AG04450 (cell line): Measurements from ENCODE around the gene SLC8B1. TPM values are rescaled to one million over a fixed set of nuclear protein-coding genes. Genes with fewer than 3 reads are reported as not detected.

Experiments used
- CTCF ChIA-PET: fragments of 300-600, 350-600 bp; formaldehyde crosslinking; extraction: SDS; loops from one replicate; lab custom pipeline; 2022; ENCODE audit warnings: antibody characterized with exemption, inconsistent platforms; lab: Charles Lee
- POLR2A ChIA-PET: fragments of 350-600 bp; formaldehyde crosslinking; extraction: SDS; loops from one replicate; lab custom pipeline; 2021; ENCODE audit warnings: antibody characterized with exemption, inconsistent platforms; lab: Yijun Ruan, JAX
- DNase-seq: peaks from one replicate; pipeline ENCODE4 v3.0.0-alpha.2; 2011; ENCODE audit warnings: low read depth, low spot score
- H3K27ac ChIP-seq: one replicate; pipeline ENCODE4 v1.5.1; 2012; ENCODE audit warnings: low read depth, low read length, control low read depth
- H3K27me3 ChIP-seq: one replicate; pipeline ENCODE4 v1.6.0; 2012; ENCODE audit warnings: low read length; ENCODE audit not compliant: control insufficient read depth, insufficient read depth
- H3K4me3 ChIP-seq: 2 replicates; pipeline ENCODE4 v1.5.1; 2011; ENCODE audit warnings: mild to moderate bottlenecking, low read depth, low read length, control low read depth
- H3K9me3 ChIP-seq: 2 replicates; pipeline ENCODE4 v1.5.1; 2012; ENCODE audit warnings: low read length; ENCODE audit not compliant: control insufficient read depth, insufficient read depth
- CTCF ChIP-seq: IDR thresholded peaks from 2 replicates; pipeline ENCODE4 v1.5.1; 2011; ENCODE audit warnings: low read depth, low read length, control low read depth, inconsistent platforms
- polyA plus RNA-seq: library from polyadenylated mRNA; depleted of rRNA; stranded (reverse); fragments of >200 nt; gene quantifications from 2 replicates; pipeline ENCODE4 v1.2.3, GENCODE V29; 2011

SLC8B1 gene
- polyA plus RNA-seq, 1 experiment = 12.1 TPM

- no peak for TF ChIP-seq CTCF
- no peak overlapping the region for H3K27ac ChIP-seq
- ChIA-PET POLR2A (no interaction called here), CTCF (no interaction called here)
- H3K9me3 ChIP-seq = no peaks in the 10 kb centered on the region
- DNase-seq = no peak
- H3K27me3 ChIP-seq = no peaks in the 10 kb centered on the region
- H3K4me3 ChIP-seq = no peak overlapping the region
Measured at GRCh38 chr12:113332688-113333417, 2.1 kb downstream of the SLC8B1 start.

DNA sequence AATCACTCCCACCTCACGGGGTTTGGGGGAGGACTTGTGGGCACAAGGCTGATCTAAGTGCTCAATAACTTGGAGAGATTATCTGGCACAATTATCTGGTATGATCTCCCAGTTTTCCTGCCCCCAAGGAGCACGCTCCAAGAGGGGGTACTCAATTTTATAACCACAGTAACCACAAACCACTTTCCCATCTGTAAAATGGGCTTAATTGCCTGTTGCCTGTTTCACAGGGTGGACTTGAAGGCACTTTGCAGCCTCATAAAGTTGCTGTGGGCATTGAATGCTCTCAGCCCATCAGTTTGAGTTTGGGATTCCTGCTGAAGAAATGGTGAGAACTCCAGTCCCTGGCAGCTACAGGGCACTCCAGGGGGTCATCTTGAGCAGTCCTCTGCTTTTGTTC lies 4.4 kb downstream of the SLC8B1 start:
- Histone ChIP-seq H3K27ac (no peak overlapping the region), H3K27me3 (no peaks in the 10 kb centered on the region), H3K9me3 (no peaks in the 10 kb centered on the region), H3K4me3 (no peak overlapping the region)
- CTCF ChIA-PET = interaction anchor here (0.6 kb wide), 1 partner anchor 133 kb away, joined by 4 read pairs; no protein-coding TSS in a partner anchor
- TF ChIP-seq CTCF = no peak
- DNase-seq = no peak
- POLR2A ChIA-PET = no interaction called here

- H3K27ac ChIP-seq = no peak overlapping the region
- no peak for TF ChIP-seq CTCF
- no peaks in the 10 kb centered on the region for H3K27me3 ChIP-seq
- H3K4me3 ChIP-seq = no peak overlapping the region
- no peaks in the 10 kb centered on the region for H3K9me3 ChIP-seq
- POLR2A ChIA-PET = no interaction called here
- CTCF ChIA-PET = interaction anchor here (0.6 kb wide), 1 partner anchor 133 kb away, joined by 4 read pairs; no protein-coding TSS in a partner anchor
- DNase-seq = no peak
Measured at GRCh38 chr12:113329791-113330417, 5.0 kb downstream of the SLC8B1 start.

DNA sequence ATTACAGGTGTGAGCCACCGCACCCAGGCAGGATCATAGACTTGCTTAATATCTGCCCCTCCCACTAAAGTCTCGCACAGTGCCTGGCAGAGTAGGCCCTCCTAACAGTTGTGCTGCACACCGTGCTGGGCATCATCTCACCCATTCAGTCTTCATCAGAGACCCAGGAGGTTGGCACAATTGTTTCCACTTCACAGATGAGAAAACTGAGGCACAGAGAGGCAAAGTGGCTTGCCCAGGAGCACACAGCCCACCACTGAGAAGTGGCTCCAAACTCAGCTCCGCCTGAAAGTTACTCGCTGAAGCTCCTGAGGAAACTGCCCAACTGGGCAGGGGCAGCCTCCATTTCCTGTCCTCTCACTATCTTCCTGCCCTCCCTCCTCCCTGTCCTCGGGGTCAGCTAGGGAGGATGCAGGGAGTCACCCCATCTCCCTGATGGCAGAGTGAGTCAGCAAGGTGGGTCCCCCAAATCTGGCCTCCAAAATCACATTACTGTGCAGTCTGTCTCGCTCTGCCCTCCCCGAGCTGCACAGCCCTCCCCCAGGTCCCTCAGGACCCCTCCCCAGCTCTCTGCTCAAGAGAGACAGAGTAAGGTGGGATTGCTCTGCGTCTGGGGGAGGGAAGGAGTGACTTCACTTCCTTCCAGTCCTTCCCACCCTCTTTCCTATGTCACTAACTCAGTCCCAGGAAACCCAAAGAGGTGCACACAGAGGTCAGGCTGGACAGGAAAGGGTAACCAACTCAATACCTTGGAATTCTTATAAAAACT lies 5.7 kb downstream of the SLC8B1 start:
- Histone ChIP-seq H3K9me3 (no peaks in the 10 kb centered on the region), H3K4me3 (no peak overlapping the region), H3K27me3 (no peaks in the 10 kb centered on the region), H3K27ac (no peak overlapping the region)
- POLR2A ChIA-PET = no interaction called here
- DNase-seq = no peak
- no peak for TF ChIP-seq CTCF
- CTCF ChIA-PET = no interaction called here
